Endothelial cell of umbilical vein (primary cell): Measurements from ENCODE around the gene P2RY1. TPM values are rescaled to one million over a fixed set of nuclear protein-coding genes. Genes with fewer than 3 reads are reported as not detected.

Experiments used
- BruUV-seq: library from RNA; stranded (reverse); fragments of 400-500 nt; replicated peaks from 2 replicates; lab custom pipeline; 2021; lab: Mats Ljungman, UMichigan
- CTCF ChIA-PET: fragments of 300-600, 350-600 bp; sonication (Branson Sonifier 250); formaldehyde crosslinking; loops from one replicate; lab custom pipeline; 2021; ENCODE audit warnings: antibody characterized with exemption, inconsistent platforms; lab: Charles Lee
- POLR2A ChIA-PET: fragments of 300-600, 350-600 bp; sonication (Branson Sonifier 250); formaldehyde crosslinking; loops from one replicate; lab custom pipeline; 2021; ENCODE audit warnings: antibody characterized with exemption, inconsistent platforms; lab: Charles Lee
- DNase-seq: peaks from one replicate; pipeline ENCODE4 v3.0.0-alpha.2; 2011; ENCODE audit warnings: low read depth, low spot score
- FAIRE-seq: peaks from 2 replicates; lab custom pipeline; 2011; peaks lifted over from hg19 to GRCh38; lab: Jason Lieb, UNC
- H2AFZ ChIP-seq: 2 replicates; pipeline ENCODE4 v1.6.0; 2012; ENCODE audit warnings: low read depth, low read length, control low read depth, inconsistent platforms
- H3K27ac ChIP-seq: 2 replicates; pipeline ENCODE4 v1.5.1; 2011; ENCODE audit warnings: low read depth, mild to moderate bottlenecking, control low read depth, low read length, moderate library complexity; ENCODE audit not compliant: insufficient read depth
- H3K27me3 ChIP-seq, 2 experiments: 2 replicates each; pipeline versions ENCODE4 v1.6.0 to v1.6.1; 2011; ENCODE audit warnings: low read length in 2 of 2, mixed read lengths in 1 of 2; ENCODE audit not compliant: control insufficient read depth in 2 of 2, insufficient read depth in 2 of 2
- H3K36me3 ChIP-seq, 2 experiments: 2 replicates in 1 of 2; 3 replicates in 1 of 2; pipeline ENCODE4 v1.5.1; 2011; ENCODE audit warnings: low read length in 2 of 2, mild to moderate bottlenecking in 1 of 2, moderate library complexity in 1 of 2; ENCODE audit not compliant: control insufficient read depth in 2 of 2, insufficient read depth in 2 of 2; ENCODE audit errors: extremely low read depth in 1 of 2
- H3K4me1 ChIP-seq: 3 replicates; pipeline ENCODE4 v1.5.1; 2011; ENCODE audit warnings: mild to moderate bottlenecking, low read length; ENCODE audit not compliant: control insufficient read depth, insufficient read depth; ENCODE audit errors: extremely low read depth
- H3K4me2 ChIP-seq: 2 replicates; pipeline ENCODE4 v1.6.1; 2011; ENCODE audit warnings: low read length, control low read depth, mixed read lengths; ENCODE audit not compliant: insufficient read depth
- H3K4me3 ChIP-seq, 3 experiments: fragments of 200-600 bp in 1 of 3; sonication (generic), shearing (Covaris generic) in 1 of 3; replicated peaks in 1 of 3; 2 replicates each; pipeline ENCODE4 v1.5.1; 2011 to 2016; ENCODE audit warnings: control low read depth in 3 of 3, low read length in 3 of 3, mild to moderate bottlenecking in 2 of 3, inconsistent platforms in 1 of 3, low read depth in 1 of 3, moderate library complexity in 1 of 3; ENCODE audit not compliant: insufficient read depth in 1 of 3
- H3K79me2 ChIP-seq: 2 replicates; pipeline ENCODE4 v1.6.0; 2012; ENCODE audit warnings: low read length, inconsistent platforms; ENCODE audit not compliant: control insufficient read depth, insufficient read depth
- H3K9ac ChIP-seq: replicated peaks from 2 replicates; pipeline ENCODE3; 2011; ENCODE audit warnings: low read length, control low read depth; ENCODE audit not compliant: insufficient read depth; ENCODE audit errors: extremely low read depth
- H3K9me1 ChIP-seq: replicated peaks from 3 replicates; pipeline ENCODE4 v1.6.0; 2011; ENCODE audit warnings: mild to moderate bottlenecking, low read length; ENCODE audit not compliant: control insufficient read depth, insufficient read depth; ENCODE audit errors: extremely low read depth
- H3K9me3 ChIP-seq: replicated peaks from 2 replicates; pipeline ENCODE4 v1.5.1; 2012; ENCODE audit warnings: low read length, inconsistent platforms; ENCODE audit not compliant: control insufficient read depth, insufficient read depth
- H4K20me1 ChIP-seq: replicated peaks from 2 replicates; pipeline ENCODE3; 2011; ENCODE audit warnings: mild to moderate bottlenecking, low read length; ENCODE audit not compliant: control insufficient read depth, insufficient read depth; ENCODE audit errors: extremely low read depth
- EZH2 ChIP-seq: IDR thresholded peaks from 2 replicates; pipeline ENCODE4 v1.6.1; 2012; ENCODE audit warnings: borderline replicate concordance, low read depth, mild to moderate bottlenecking, moderate library complexity, low read length, inconsistent platforms; ENCODE audit not compliant: severe bottlenecking
- FOS ChIP-seq: IDR thresholded peaks from 2 replicates; pipeline ENCODE4 v1.6.1; 2011; ENCODE audit warnings: mild to moderate bottlenecking, low read length, moderate library complexity, borderline replicate concordance; ENCODE audit not compliant: insufficient read depth
- GATA2 ChIP-seq: IDR thresholded peaks from 2 replicates; pipeline ENCODE4 v1.7.0; 2011; ENCODE audit warnings: low read depth, mild to moderate bottlenecking, moderate library complexity, mixed read lengths, low read length; ENCODE audit not compliant: insufficient read length, insufficient read depth
- JUN ChIP-seq: IDR thresholded peaks from 2 replicates; pipeline ENCODE4 v1.6.1; 2011; ENCODE audit warnings: borderline replicate concordance, low read depth; ENCODE audit not compliant: insufficient read length, insufficient read depth
- MYC ChIP-seq: IDR thresholded peaks from one replicate; pipeline ENCODE4 v1.6.1; 2011; ENCODE audit warnings: mild to moderate bottlenecking, low read depth, low read length
- POLR2A ChIP-seq: IDR thresholded peaks from 2 replicates; pipeline ENCODE4 v1.6.1; 2012; ENCODE audit warnings: low read depth, mild to moderate bottlenecking, control low read depth, low read length
- POLR2AphosphoS5 ChIP-seq: IDR thresholded peaks from 2 replicates; pipeline ENCODE4 v1.6.1; 2012; ENCODE audit warnings: low read depth, mild to moderate bottlenecking, control low read depth, low read length, moderate library complexity; ENCODE audit not compliant: insufficient read depth
- dilution Hi-C: fragments of 300-500 bp; cut with MboI; formaldehyde crosslinking; loops from one replicate; pipeline ENCODE4 v1.15.0; 2019; ENCODE audit warnings: low sequenced_read_pairs; ENCODE audit not compliant: extremely low pct_ligation_motif_present
- intact Hi-C: fragments of 100-400 bp; cut with micrococcal nuclease; formaldehyde crosslinking; loops from one replicate; pipeline ENCODE4 v1.10.0; 2022
- polyA plus RNA-seq, 4 experiments: library from polyadenylated mRNA; depleted of rRNA in 3 of 4; stranded (reverse) in 3 of 4; unstranded in 1 of 4; fragments of >200 nt; gene quantifications; 2 replicates each; pipeline versions ENCODE4 v1.2.1 to v1.2.3, GENCODE V29; 2011 to 2012; ENCODE audit warnings: missing spikeins in 1 of 4
- total RNA-seq: library from RNA; stranded (reverse); gene quantifications from 2 replicates; pipeline ENCODE4 v1.2.3, GENCODE V29; 2021
- TF ChIP-seq, protein P1 (sequence below): IDR thresholded peaks from 2 replicates; pipeline ENCODE4 v1.6.1; 2011; ENCODE audit not compliant: insufficient read depth, insufficient read length
- TF ChIP-seq, protein P2 (sequence below), 2 donors: IDR thresholded peaks; 1 replicate in 1 of 2; 2 replicates in 1 of 2; pipeline ENCODE4 v1.5.1; 2011; ENCODE audit warnings: low read length in 2 of 2, mild to moderate bottlenecking in 2 of 2, moderate library complexity in 2 of 2, control low read depth in 1 of 2, inconsistent platforms in 1 of 2, low read depth in 1 of 2; ENCODE audit not compliant: insufficient read depth in 1 of 2; ENCODE audit errors: extremely low read depth in 1 of 2

The P2RY1 gene
- total and polyA plus RNA-seq, 2 donors (not counting 3 experiments of a cell fraction or from before 2014, with no cell fraction given) = 0.81 to 1.7 TPM

DNA sequence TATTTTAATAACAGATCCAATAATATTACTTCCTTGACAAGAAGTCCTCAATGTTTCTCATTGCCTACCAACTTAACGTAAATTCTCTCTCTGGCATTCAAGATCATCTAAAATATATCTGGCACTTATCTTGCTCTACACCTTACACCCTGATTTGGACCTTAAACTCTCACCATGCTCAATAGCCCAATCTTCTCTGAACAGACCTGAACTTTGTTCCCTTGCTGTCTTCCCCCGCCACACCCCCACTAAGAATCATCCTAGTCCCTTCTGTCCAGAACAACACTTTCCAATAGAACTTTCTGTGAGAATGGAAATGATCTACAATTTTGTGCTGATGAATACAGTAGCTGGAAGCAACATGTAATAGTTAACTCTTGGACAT, 44.9 kb downstream of the P2RY1 start:
- ChIA-PET POLR2A (no interaction called here), CTCF (no interaction called here)
- H3K27me3 ChIP-seq = no peaks in the 10 kb centered on the region
- H3K4me1 ChIP-seq = no peaks in the 10 kb centered on the region
- no peak for TF ChIP-seq FOS
- no peak for TF ChIP-seq POLR2A
- no peak for TF ChIP-seq POLR2AphosphoS5
- no peak for TF ChIP-seq GATA2
- TF ChIP-seq, protein P1, sequence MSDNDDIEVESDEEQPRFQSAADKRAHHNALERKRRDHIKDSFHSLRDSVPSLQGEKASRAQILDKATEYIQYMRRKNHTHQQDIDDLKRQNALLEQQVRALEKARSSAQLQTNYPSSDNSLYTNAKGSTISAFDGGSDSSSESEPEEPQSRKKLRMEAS = no peak
- no peak for TF ChIP-seq MYC
- TF ChIP-seq, protein P2, sequence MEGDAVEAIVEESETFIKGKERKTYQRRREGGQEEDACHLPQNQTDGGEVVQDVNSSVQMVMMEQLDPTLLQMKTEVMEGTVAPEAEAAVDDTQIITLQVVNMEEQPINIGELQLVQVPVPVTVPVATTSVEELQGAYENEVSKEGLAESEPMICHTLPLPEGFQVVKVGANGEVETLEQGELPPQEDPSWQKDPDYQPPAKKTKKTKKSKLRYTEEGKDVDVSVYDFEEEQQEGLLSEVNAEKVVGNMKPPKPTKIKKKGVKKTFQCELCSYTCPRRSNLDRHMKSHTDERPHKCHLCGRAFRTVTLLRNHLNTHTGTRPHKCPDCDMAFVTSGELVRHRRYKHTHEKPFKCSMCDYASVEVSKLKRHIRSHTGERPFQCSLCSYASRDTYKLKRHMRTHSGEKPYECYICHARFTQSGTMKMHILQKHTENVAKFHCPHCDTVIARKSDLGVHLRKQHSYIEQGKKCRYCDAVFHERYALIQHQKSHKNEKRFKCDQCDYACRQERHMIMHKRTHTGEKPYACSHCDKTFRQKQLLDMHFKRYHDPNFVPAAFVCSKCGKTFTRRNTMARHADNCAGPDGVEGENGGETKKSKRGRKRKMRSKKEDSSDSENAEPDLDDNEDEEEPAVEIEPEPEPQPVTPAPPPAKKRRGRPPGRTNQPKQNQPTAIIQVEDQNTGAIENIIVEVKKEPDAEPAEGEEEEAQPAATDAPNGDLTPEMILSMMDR (IDR thresholded peaks at IDR 0.05; ENCODE audit: extremely low read depth in 1 of 2, insufficient read depth in 1 of 2, low read depth in 1 of 2, low read length in 2 of 2) = no peak
- no peak for TF ChIP-seq EZH2
- TF ChIP-seq JUN = no peak
- H3K4me3 ChIP-seq = no peak overlapping the region
- H2AFZ ChIP-seq = no peak overlapping the region
- no peaks in the 10 kb centered on the region for H3K79me2 ChIP-seq
- no peaks in the 10 kb centered on the region for H3K36me3 ChIP-seq
- H3K4me2 ChIP-seq = no peak overlapping the region
- no peaks in the 10 kb centered on the region for H3K9me3 ChIP-seq
- intact Hi-C loops = no loop called here
- H4K20me1 ChIP-seq = no peaks in the 10 kb centered on the region
- FAIRE-seq (no peak), DNase-seq (no peak)
- dilution Hi-C loops = no loop called here
- no peak overlapping the region for H3K9ac ChIP-seq
- no peaks in the 10 kb centered on the region for H3K9me1 ChIP-seq
- no TSS peak for BruUV-seq
- no peak overlapping the region for H3K27ac ChIP-seq
